K562 (cell line): Measurements from ENCODE around the gene PRCP. TPM values are rescaled to one million over a fixed set of nuclear protein-coding genes. Genes with fewer than 3 reads are reported as not detected.

Experiments used
- ELF2 ChIP-seq: fragments of 250-450 bp; sonication (Bioruptor Pico); IDR thresholded peaks from 2 replicates; pipeline ENCODE4 v1.5.0; 2021; ENCODE audit warnings: mild to moderate bottlenecking
- HMBOX1 ChIP-seq: sonication (generic); IDR thresholded peaks from 2 replicates; pipeline ENCODE4 v1.6.1; 2016
- LCOR ChIP-seq: sonication (generic); formaldehyde crosslinking; IDR thresholded peaks from 2 replicates; pipeline ENCODE4 v1.8.0; 2022; ENCODE audit warnings: mild to moderate bottlenecking, missing genetic modification reagents
- NRF1 ChIP-seq, 2 experiments: fragments of 450-650 bp; IDR thresholded peaks in 1 of 2; conservative IDR thresholded peaks in 1 of 2; 2 replicates each; pipeline ENCODE4 v1.6.1; 2014; ENCODE audit warnings: mild to moderate bottlenecking in 2 of 2
- PATZ1 ChIP-seq: fragments of 250-450 bp; sonication (Bioruptor Pico); IDR thresholded peaks from 2 replicates; pipeline ENCODE4 v1.5.0; 2020; ENCODE audit warnings: mild to moderate bottlenecking, borderline replicate concordance
- RBFOX2 ChIP-seq: fragments of 200-400 bp; formaldehyde crosslinking; IDR thresholded peaks from 2 replicates; pipeline ENCODE4 v1.6.1; 2017; ENCODE audit warnings: low read depth, mild to moderate bottlenecking, low read length, moderate library complexity
- TARDBP ChIP-seq: fragments of 450-650 bp; IDR thresholded peaks from 2 replicates; pipeline ENCODE4 v1.6.1; 2016
- THAP12 ChIP-seq: fragments of 250-450 bp; sonication (Bioruptor Pico); IDR thresholded peaks from 2 replicates; pipeline ENCODE4 v1.9.0; 2021; ENCODE audit warnings: mild to moderate bottlenecking, inconsistent platforms
- ZNF707 ChIP-seq: fragments of 250-450 bp; sonication (Bioruptor Pico); conservative IDR thresholded peaks from 2 replicates; pipeline ENCODE4 v1.8.0; 2022; ENCODE audit warnings: inconsistent platforms, mild to moderate bottlenecking, moderate library complexity
- polyA plus RNA-seq, 8 experiments: library from polyadenylated mRNA; depleted of rRNA in 4 of 8; stranded (reverse) in 5 of 8; unstranded in 3 of 8; fragments of >200 nt; fragmentation: Nextera tagmentation in 2 of 8; fragmentation: Illumina TruSeq in 1 of 8; extraction: Ambion mirVana in 2 of 8; extraction: Trizol in 1 of 8; gene quantifications; 2 replicates each; pipeline versions ENCODE4 v1.2.1 to v1.2.3, GENCODE V29; 2011 to 2014; ENCODE audit warnings: inconsistent platforms in 1 of 8, missing spikeins in 1 of 8
- total RNA-seq, 7 experiments: library from RNA; depleted of rRNA in 6 of 7; stranded (reverse); fragments of >200 nt in 6 of 7; fragmentation: Illumina TruSeq in 2 of 7; extraction: Trizol in 2 of 7; gene quantifications; 2 replicates each; pipeline versions ENCODE4 v1.2.1 to v1.2.3, GENCODE V29; 2011 to 2021; ENCODE audit warnings: low replicate concordance in 1 of 7
- TF ChIP-seq, protein P1 (sequence below): IDR thresholded peaks from 2 replicates; pipeline ENCODE4 v1.6.1; 2011; ENCODE audit warnings: borderline replicate concordance, low read depth, mild to moderate bottlenecking, moderate library complexity, low read length; ENCODE audit not compliant: insufficient read depth, poor library complexity, severe bottlenecking
- TF ChIP-seq, protein P2 (sequence below), 2 experiments: fragments of 450-650 bp; IDR thresholded peaks; 2 replicates each; pipeline ENCODE4 v1.6.1; 2016; ENCODE audit warnings: mild to moderate bottlenecking in 2 of 2, borderline replicate concordance in 1 of 2, low read depth in 1 of 2, moderate library complexity in 1 of 2

PRCP gene
- total and polyA plus RNA-seq, 9 of the 15 experiments (the other 6 are each of a cell fraction or from before 2014, with no cell fraction given): 9.5 to 43.1 (median 23.2) TPM

GRCh38 chr11:82792319-82792718 lies 107.9 kb downstream of the PRCP start (continued):
- TF ChIP-seq TARDBP (no peak), LCOR (no peak), NRF1 (conservative IDR thresholded peaks at IDR 0.05 in 1 of 2, IDR thresholded peaks at IDR 0.05 in 1 of 2) (0 out of 4 replicates have a peak, but pooled peaks of 1 of the 2 experiments have one; percentile 12), RBFOX2 (no peak), HMBOX1 (no peak), ELF2 (CRISPR knock-in tag) (no peak), PATZ1 (CRISPR knock-in tag) (no peak), THAP12 (CRISPR knock-in tag) (no peak), ZNF707 (CRISPR knock-in tag) (no peak)
- TF ChIP-seq, protein P1, sequence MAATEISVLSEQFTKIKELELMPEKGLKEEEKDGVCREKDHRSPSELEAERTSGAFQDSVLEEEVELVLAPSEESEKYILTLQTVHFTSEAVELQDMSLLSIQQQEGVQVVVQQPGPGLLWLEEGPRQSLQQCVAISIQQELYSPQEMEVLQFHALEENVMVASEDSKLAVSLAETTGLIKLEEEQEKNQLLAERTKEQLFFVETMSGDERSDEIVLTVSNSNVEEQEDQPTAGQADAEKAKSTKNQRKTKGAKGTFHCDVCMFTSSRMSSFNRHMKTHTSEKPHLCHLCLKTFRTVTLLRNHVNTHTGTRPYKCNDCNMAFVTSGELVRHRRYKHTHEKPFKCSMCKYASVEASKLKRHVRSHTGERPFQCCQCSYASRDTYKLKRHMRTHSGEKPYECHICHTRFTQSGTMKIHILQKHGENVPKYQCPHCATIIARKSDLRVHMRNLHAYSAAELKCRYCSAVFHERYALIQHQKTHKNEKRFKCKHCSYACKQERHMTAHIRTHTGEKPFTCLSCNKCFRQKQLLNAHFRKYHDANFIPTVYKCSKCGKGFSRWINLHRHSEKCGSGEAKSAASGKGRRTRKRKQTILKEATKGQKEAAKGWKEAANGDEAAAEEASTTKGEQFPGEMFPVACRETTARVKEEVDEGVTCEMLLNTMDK: no peak
- TF ChIP-seq, protein P2, sequence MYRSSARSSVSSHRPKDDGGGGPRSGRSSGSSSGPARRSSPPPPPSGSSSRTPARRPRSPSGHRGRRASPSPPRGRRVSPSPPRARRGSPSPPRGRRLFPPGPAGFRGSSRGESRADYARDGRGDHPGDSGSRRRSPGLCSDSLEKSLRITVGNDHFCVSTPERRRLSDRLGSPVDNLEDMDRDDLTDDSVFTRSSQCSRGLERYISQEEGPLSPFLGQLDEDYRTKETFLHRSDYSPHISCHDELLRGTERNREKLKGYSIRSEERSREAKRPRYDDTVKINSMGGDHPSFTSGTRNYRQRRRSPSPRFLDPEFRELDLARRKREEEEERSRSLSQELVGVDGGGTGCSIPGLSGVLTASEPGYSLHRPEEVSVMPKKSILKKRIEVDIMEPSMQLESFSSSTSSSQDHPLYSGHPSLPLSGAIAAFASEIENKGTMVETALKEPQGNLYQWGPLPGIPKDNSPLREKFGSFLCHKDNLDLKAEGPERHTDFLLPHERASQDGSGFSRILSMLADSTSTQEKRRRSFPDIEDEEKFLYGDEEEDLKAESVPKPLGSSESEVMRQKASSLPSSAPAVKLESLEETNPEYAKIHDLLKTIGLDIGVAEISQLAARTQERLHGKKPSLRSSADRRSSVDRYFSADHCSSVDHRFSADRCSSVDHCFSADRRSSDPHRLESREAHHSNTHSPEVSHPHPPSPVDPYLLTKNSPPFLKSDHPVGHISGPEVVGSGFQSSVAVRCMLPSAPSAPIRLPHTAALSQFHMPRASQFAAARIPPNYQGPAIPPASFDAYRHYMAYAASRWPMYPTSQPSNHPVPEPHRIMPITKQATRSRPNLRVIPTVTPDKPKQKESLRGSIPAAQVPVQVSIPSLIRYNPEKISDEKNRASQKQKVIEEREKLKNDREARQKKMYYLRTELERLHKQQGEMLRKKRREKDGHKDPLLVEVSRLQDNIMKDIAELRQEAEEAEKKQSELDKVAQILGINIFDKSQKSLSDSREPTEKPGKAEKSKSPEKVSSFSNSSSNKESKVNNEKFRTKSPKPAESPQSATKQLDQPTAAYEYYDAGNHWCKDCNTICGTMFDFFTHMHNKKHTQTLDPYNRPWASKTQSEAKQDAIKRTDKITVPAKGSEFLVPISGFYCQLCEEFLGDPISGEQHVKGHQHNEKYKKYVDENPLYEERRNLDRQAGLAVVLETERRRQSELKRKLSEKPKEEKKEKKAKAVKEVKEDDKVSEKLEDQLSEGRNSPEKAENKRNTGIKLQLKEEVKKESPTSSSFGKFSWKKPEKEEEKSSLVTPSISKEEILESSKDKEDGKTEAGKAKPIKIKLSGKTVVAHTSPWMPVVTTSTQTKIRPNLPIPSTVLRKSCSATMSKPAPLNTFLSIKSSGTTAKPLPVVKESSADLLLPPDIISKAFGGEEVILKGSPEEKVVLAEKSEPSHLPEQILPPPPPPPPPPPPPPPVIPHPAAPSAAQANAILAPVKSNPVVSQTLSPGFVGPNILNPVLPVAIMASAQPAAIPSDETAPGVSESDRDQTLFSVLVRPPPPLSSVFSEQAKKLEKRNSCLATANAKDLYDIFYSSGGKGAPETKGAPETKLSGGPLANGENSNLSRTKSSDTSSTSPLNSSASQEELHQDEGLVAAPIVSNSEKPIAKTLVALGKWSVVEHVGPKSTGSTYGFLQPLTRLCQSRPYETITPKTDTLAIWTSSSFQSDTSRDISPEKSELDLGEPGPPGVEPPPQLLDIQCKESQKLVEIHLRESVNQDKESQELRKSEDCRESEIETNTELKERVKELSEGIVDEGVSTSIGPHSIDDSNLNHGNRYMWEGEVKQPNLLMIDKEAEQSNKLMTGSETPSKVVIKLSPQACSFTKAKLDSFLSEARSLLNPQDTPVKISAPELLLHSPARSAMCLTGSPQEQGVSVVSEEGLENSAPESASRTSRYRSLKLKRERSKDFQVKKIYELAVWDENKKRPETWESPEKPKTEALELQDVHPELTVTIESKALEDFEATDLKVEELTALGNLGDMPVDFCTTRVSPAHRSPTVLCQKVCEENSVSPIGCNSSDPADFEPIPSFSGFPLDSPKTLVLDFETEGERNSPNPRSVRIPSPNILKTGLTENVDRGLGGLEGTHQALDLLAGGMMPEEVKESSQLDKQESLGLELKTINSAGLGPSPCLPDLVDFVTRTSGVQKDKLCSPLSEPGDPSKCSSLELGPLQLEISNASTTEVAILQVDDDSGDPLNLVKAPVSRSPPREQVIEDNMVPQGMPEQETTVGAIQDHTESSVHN (IDR thresholded peaks at IDR 0.05; ENCODE audit: borderline replicate concordance in 1 of 2, low read depth in 1 of 2): no peak
